Gastrocnemius medialis (tissue), 4 donors: ENCODE measurements around the gene INPP5A.

Experiments used
- CTCF ChIP-seq, 5 experiments: fragments of 450-650 bp in 3 of 5; fragments of 200-600 bp in 2 of 5; sonication (generic) in 2 of 5; IDR thresholded peaks in 4 of 5; conservative IDR thresholded peaks in 1 of 5; 1 replicate in 4 of 5; 2 replicates in 1 of 5; pipeline ENCODE4 v1.5.1; 2016 to 2019; ENCODE audit warnings: antibody characterized with exemption in 5 of 5, mild to moderate bottlenecking in 3 of 5, moderate library complexity in 3 of 5
- POLR2A ChIP-seq, 2 donors: fragments of 450-650 bp; IDR thresholded peaks; one replicate each; pipeline ENCODE4 v1.6.1; 2017; ENCODE audit warnings: antibody characterized with exemption in 2 of 2, mild to moderate bottlenecking in 2 of 2, moderate library complexity in 2 of 2

DNA sequence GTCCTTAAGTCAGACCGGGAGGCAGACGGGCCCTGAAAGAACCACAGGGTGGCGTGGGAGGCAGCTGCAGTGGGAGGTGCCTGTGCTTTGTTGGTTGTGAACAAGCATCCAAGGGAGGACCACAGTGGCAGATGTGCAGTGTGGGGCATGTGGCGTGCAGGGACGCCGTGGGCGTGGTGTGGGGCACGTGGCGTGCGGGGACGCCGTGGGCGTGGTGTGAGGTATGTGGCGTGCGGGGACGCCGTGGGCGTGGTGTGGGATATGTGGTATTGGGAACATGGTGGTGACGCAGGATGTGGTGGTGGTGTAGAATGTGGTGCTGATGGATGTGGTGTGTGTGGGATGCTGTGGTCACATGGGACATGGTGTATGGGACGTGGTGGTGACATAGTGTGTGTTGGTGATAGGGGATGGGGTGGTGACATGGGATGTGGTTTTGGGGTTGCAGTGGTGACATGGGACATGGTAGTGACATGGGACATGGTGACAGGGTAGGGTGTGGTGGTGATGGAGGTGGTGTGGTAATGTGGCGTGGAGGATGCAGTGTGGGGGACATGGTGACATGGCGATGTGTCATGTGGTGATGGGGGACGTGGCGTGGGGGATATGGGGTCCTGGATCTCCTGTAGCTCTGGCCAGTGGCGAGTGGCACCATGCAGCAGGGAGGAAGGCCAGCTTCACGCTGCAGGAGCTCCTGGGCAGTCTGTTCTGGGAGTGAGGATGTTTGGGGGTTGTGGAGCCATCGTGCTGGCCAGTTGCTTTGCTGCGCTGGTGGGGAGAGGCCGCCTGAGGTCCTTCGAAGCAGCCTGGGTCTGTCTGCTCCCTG is 78.8 kb downstream of the INPP5A start:
- TF ChIP-seq CTCF (IDR thresholded peaks at IDR 0.05 in 4 of 5, conservative IDR thresholded peaks at IDR 0.05 in 1 of 5) (no peak), POLR2A (IDR thresholded peaks at IDR 0.05) (no peak)
